Esophagus squamous epithelium (tissue), 4 donors: ENCODE results near the gene ITSN1.

Experiments
- CTCF ChIP-seq, 6 experiments: fragments of 450-650 bp in 4 of 6; fragments of 200-600 bp in 2 of 6; sonication (generic) in 2 of 6; IDR thresholded peaks; one replicate each; pipeline ENCODE4 v1.5.1; 2016 to 2019; ENCODE audit warnings: antibody characterized with exemption in 6 of 6, mild to moderate bottlenecking in 4 of 6, moderate library complexity in 4 of 6
- POLR2A ChIP-seq, 4 donors: fragments of 450-650 bp; IDR thresholded peaks; one replicate each; pipeline ENCODE4 v1.6.1; 2017; ENCODE audit warnings: antibody characterized with exemption in 4 of 4, mild to moderate bottlenecking in 4 of 4, moderate library complexity in 3 of 4

- TF ChIP-seq CTCF (IDR thresholded peaks at IDR 0.05) (no peak), POLR2A (IDR thresholded peaks at IDR 0.05) (no peak)
Observed at GRCh38 chr21:33663241-33663640, 20.9 kb downstream of the ITSN1 start.
